ENCODE measurements around the gene NCDN.
"Not testable (repeated sequence)": the region's sequence is repeated elsewhere in the genome, so short reads cannot be mapped to it uniquely, and the experiment has no call there.

Gene NCDN

GRCh38 chr1:35577071-35577998 is 19.7 kb downstream of the NCDN start:
- DNase-seq (ENCODE audit: low spot score) = peak; percentile 80
- no peak for TF ChIP-seq CTCF (IDR thresholded peaks at IDR 0.05; ENCODE audit: extremely low read depth, missing control alignments)

GRCh38 chr1:35580949-35581388 is 23.4 kb downstream of the NCDN start:
- no peak for TF ChIP-seq CTCF (IDR thresholded peaks at IDR 0.05; ENCODE audit: extremely low read depth, missing control alignments)
- DNase-seq (ENCODE audit: low spot score) = no peak

- DNase-seq (ENCODE audit: low spot score) = not testable (repeated sequence)
Measured at GRCh38 chr1:35581621-35582020, 24.0 kb downstream of the NCDN start.

GRCh38 chr1:35585281-35585680 is 27.7 kb downstream of the NCDN start:
- no peak for DNase-seq (ENCODE audit: low spot score)
- TF ChIP-seq CTCF (IDR thresholded peaks at IDR 0.05; ENCODE audit: extremely low read depth, missing control alignments) = no peak

- not testable (repeated sequence) for DNase-seq (ENCODE audit: low spot score)
Measured at GRCh38 chr1:35585805-35586204, 28.2 kb downstream of the NCDN start.

GRCh38 chr1:35586808-35587207 is 29.2 kb downstream of the NCDN start:
- DNase-seq (ENCODE audit: low spot score) = no peak
- TF ChIP-seq CTCF (IDR thresholded peaks at IDR 0.05; ENCODE audit: extremely low read depth, missing control alignments) = no peak

- DNase-seq (ENCODE audit: low spot score) = no peak
Measured at GRCh38 chr1:35587736-35588135, 30.1 kb downstream of the NCDN start.

More at GRCh38 chr1:35587736-35588135, 30.1 kb downstream of the NCDN start:
- no peak for TF ChIP-seq CTCF (IDR thresholded peaks at IDR 0.05; ENCODE audit: extremely low read depth, missing control alignments)
